IMR-90 (cell line): ENCODE data around the gene LGALS9. TPM values are rescaled to one million over a fixed set of nuclear protein-coding genes. Genes with fewer than 3 reads are reported as not detected.

Source experiments
- ATAC-seq: fragments of 200-7000 bp; cut with Tn5 transposase; 2 replicates; pipeline ENCODE4 v1.9.1; 2020; ENCODE audit warnings: low read depth, mild to moderate bottlenecking, moderate library complexity
- BruUV-seq: library from RNA; stranded (reverse); fragments of 400-500 nt; replicated peaks from 2 replicates; lab custom pipeline; 2021; lab: Mats Ljungman, UMichigan
- CTCF ChIA-PET: fragments of 300-600 bp; formaldehyde crosslinking; extraction: SDS; loops from one replicate; lab custom pipeline; 2021; ENCODE audit warnings: antibody characterized with exemption; lab: Yijun Ruan, JAX
- POLR2A ChIA-PET: fragments of 300-600 bp; sonication (Branson Sonifier 250); formaldehyde crosslinking; loops from one replicate; lab custom pipeline; 2022; ENCODE audit warnings: antibody characterized with exemption; ENCODE audit not compliant: unreplicated experiment; lab: Charles Lee
- DNase-seq: peaks from one replicate; pipeline ENCODE4 v3.0.0; 2013
- H2AFZ ChIP-seq: replicated peaks from 2 replicates; pipeline ENCODE3; 2013; ENCODE audit warnings: low read length, mild to moderate bottlenecking; ENCODE audit not compliant: poor library complexity
- H2AK5ac ChIP-seq: 2 replicates; pipeline ENCODE4 v1.6.1; 2013; ENCODE audit warnings: low read depth, low read length, inconsistent platforms
- H2AK9ac ChIP-seq: replicated peaks from 2 replicates; pipeline ENCODE3; 2013; ENCODE audit warnings: mild to moderate bottlenecking, low read depth, low read length, moderate library complexity; ENCODE audit not compliant: poor library complexity
- H2BK120ac ChIP-seq: 2 replicates; pipeline ENCODE4 v1.6.1; 2013; ENCODE audit warnings: low read depth, low read length, inconsistent platforms
- H2BK15ac ChIP-seq: 3 replicates; pipeline ENCODE4 v1.6.1; 2013; ENCODE audit warnings: low read depth, low read length, inconsistent platforms
- H2BK20ac ChIP-seq: 2 replicates; pipeline ENCODE4 v1.6.1; 2013; ENCODE audit warnings: low read depth, mild to moderate bottlenecking, inconsistent platforms, low read length, moderate library complexity
- H2BK5ac ChIP-seq: 2 replicates; pipeline ENCODE4 v1.6.1; 2013; ENCODE audit warnings: mild to moderate bottlenecking, low read depth, low read length, inconsistent platforms; ENCODE audit not compliant: poor library complexity, severe bottlenecking
- H3K14ac ChIP-seq: replicated peaks from 2 replicates; pipeline ENCODE4 v1.6.1; 2013; ENCODE audit warnings: low read depth, low read length, inconsistent platforms
- H3K18ac ChIP-seq: 2 replicates; pipeline ENCODE4 v1.6.1; 2013; ENCODE audit warnings: low read depth, low read length, control low read depth
- H3K23ac ChIP-seq: 2 replicates; pipeline ENCODE4 v1.6.1; 2013; ENCODE audit warnings: low read depth, low read length, inconsistent platforms
- H3K27ac ChIP-seq: 2 replicates; pipeline ENCODE4 v1.5.1; 2013; ENCODE audit warnings: mild to moderate bottlenecking, control low read depth, low read length; ENCODE audit not compliant: insufficient read depth
- H3K27me3 ChIP-seq: 2 replicates; pipeline ENCODE4 v1.6.1; 2013; ENCODE audit warnings: low read length; ENCODE audit not compliant: control insufficient read depth, insufficient read depth
- H3K36me3 ChIP-seq: 2 replicates; pipeline ENCODE4 v1.6.1; 2013; ENCODE audit warnings: low read length, mixed read lengths; ENCODE audit not compliant: control insufficient read depth, insufficient read depth
- H3K4ac ChIP-seq: 2 replicates; pipeline ENCODE4 v1.6.1; 2013; ENCODE audit warnings: low read depth, low read length, inconsistent platforms
- H3K4me1 ChIP-seq: 2 replicates; pipeline ENCODE4 v1.6.1; 2013; ENCODE audit warnings: low read length, mixed read lengths; ENCODE audit not compliant: control insufficient read depth, insufficient read depth
- H3K4me2 ChIP-seq: 2 replicates; pipeline ENCODE4 v1.6.1; 2013; ENCODE audit warnings: low read depth, mild to moderate bottlenecking, control low read depth, low read length, moderate library complexity
- H3K4me3 ChIP-seq: 2 replicates; pipeline ENCODE4 v1.5.1; 2013; ENCODE audit warnings: low read depth, mild to moderate bottlenecking, control low read depth, low read length, moderate library complexity; ENCODE audit not compliant: insufficient read depth
- H3K56ac ChIP-seq: 2 replicates; pipeline ENCODE4 v1.6.1; 2013; ENCODE audit warnings: low read length, inconsistent platforms; ENCODE audit not compliant: insufficient read depth; ENCODE audit errors: extremely low read depth
- H3K79me1 ChIP-seq, 2 experiments: 2 replicates each; pipeline ENCODE4 v1.6.1; 2013; ENCODE audit warnings: low read length in 2 of 2, inconsistent platforms in 1 of 2, low read depth in 1 of 2
- H3K9ac ChIP-seq: 2 replicates; pipeline ENCODE4 v1.6.1; 2013; ENCODE audit warnings: low read depth, low read length, control low read depth
- H3K9me1 ChIP-seq: 2 replicates; pipeline ENCODE4 v1.6.1; 2013; ENCODE audit warnings: low read length, inconsistent platforms; ENCODE audit not compliant: insufficient read depth
- H3K9me3 ChIP-seq: 2 replicates; pipeline ENCODE4 v1.6.1; 2013; ENCODE audit warnings: low read length; ENCODE audit not compliant: control insufficient read depth, insufficient read depth
- H4K20me1 ChIP-seq: 2 replicates; pipeline ENCODE4 v1.6.1; 2013; ENCODE audit warnings: low read length, inconsistent platforms; ENCODE audit not compliant: insufficient read depth
- H4K5ac ChIP-seq: 2 replicates; pipeline ENCODE4 v1.6.1; 2013; ENCODE audit warnings: mild to moderate bottlenecking, low read depth, low read length, control low read depth
- H4K8ac ChIP-seq, 2 experiments: 2 replicates each; pipeline ENCODE4 v1.6.1; 2013; ENCODE audit warnings: low read depth in 2 of 2, low read length in 2 of 2, control low read depth in 1 of 2, inconsistent platforms in 1 of 2
- H4K91ac ChIP-seq: 2 replicates; pipeline ENCODE4 v1.6.1; 2013; ENCODE audit warnings: low read depth, low read length, inconsistent platforms; ENCODE audit not compliant: insufficient read depth
- BHLHE40 ChIP-seq: fragments of 150-350 bp; IDR thresholded peaks from 2 replicates; pipeline ENCODE4 v1.6.1; 2016; ENCODE audit warnings: mild to moderate bottlenecking, low read depth, low read length
- CEBPB ChIP-seq: IDR thresholded peaks from 2 replicates; pipeline ENCODE4 v1.6.1; 2012; ENCODE audit warnings: low read depth, low read length, improper control_type of control experiment
- CHD1 ChIP-seq: IDR thresholded peaks from 2 replicates; pipeline ENCODE4 v1.6.1; 2012; ENCODE audit warnings: low read depth, low read length, improper control_type of control experiment
- CTCF ChIP-seq: conservative IDR thresholded peaks from 2 replicates; pipeline ENCODE4 v1.5.1; 2012; ENCODE audit warnings: mild to moderate bottlenecking, low read depth, low read length, improper control_type of control experiment
- ELK1 ChIP-seq: fragments of 150-350 bp; IDR thresholded peaks from 2 replicates; pipeline ENCODE4 v1.6.1; 2016; ENCODE audit warnings: low read depth, mild to moderate bottlenecking, low read length, moderate library complexity, borderline replicate concordance
- FOS ChIP-seq: fragments of 150-350 bp; IDR thresholded peaks from 2 replicates; pipeline ENCODE4 v1.6.1; 2016; ENCODE audit warnings: low read depth, low read length
- MAFK ChIP-seq: IDR thresholded peaks from 2 replicates; pipeline ENCODE4 v1.6.1; 2012; ENCODE audit warnings: low read depth, low read length, improper control_type of control experiment
- MAZ ChIP-seq: IDR thresholded peaks from 2 replicates; pipeline ENCODE4 v1.6.1; 2012; ENCODE audit warnings: low read depth, mild to moderate bottlenecking, low read length, improper control_type of control experiment, moderate library complexity, borderline replicate concordance
- MXI1 ChIP-seq: IDR thresholded peaks from 2 replicates; pipeline ENCODE4 v1.6.1; 2012; ENCODE audit warnings: low read depth, mild to moderate bottlenecking, low read length, moderate library complexity, borderline replicate concordance
- NFE2L2 ChIP-seq: fragments of 150-350 bp; IDR thresholded peaks from 2 replicates; pipeline ENCODE4 v1.6.1; 2016; ENCODE audit warnings: low read depth, mild to moderate bottlenecking, low read length
- POLR2A ChIP-seq: IDR thresholded peaks from 2 replicates; pipeline ENCODE4 v1.6.1; 2012; ENCODE audit warnings: mild to moderate bottlenecking, low read depth, low read length
- RCOR1 ChIP-seq: IDR thresholded peaks from 2 replicates; pipeline ENCODE4 v1.6.1; 2012; ENCODE audit warnings: mild to moderate bottlenecking, low read length, improper control_type of control experiment; ENCODE audit not compliant: insufficient replicate concordance
- RFX5 ChIP-seq: IDR thresholded peaks from 2 replicates; pipeline ENCODE4 v1.8.0; 2012; ENCODE audit warnings: low read depth, mild to moderate bottlenecking, low read length, moderate library complexity
- SMC3 ChIP-seq: fragments of 150-350 bp; IDR thresholded peaks from 2 replicates; pipeline ENCODE4 v1.6.1; 2016; ENCODE audit warnings: low read depth, mild to moderate bottlenecking, antibody characterized with exemption, low read length, moderate library complexity
- USF2 ChIP-seq: fragments of 150-350 bp; IDR thresholded peaks from 2 replicates; pipeline ENCODE4 v1.6.1; 2017; ENCODE audit warnings: mild to moderate bottlenecking, antibody characterized with exemption, low read length, low read depth
- WGBS, 2 experiments: methylation state at CpG; one replicate each; pipeline versions ENCODE4 v1.1.5 to v1.1.7; 2013; ENCODE audit warnings: missing lambda C conversion rate in 2 of 2; ENCODE audit not compliant: insufficient read length in 1 of 2; ENCODE audit errors: extremely low coverage in 2 of 2; 5-methylcytosine and 5-hydroxymethylcytosine counted together
- dilution Hi-C: fragments of 300-500 bp; cut with HindIII; formaldehyde crosslinking; loops from one replicate; pipeline ENCODE4 v1.14.3; 2018; ENCODE audit warnings: low sequenced_read_pairs; ENCODE audit not compliant: unreplicated experiment
- in situ Hi-C: fragments of 300-500 bp; cut with MboI; formaldehyde crosslinking; loops from 3 replicates; pipeline ENCODE4 v1.14.3; 2019; ENCODE audit warnings: low sequenced_read_pairs, inconsistent platforms, mixed read lengths
- intact Hi-C: fragments of 100-400 bp; cut with micrococcal nuclease; formaldehyde crosslinking; loops from 2 replicates; pipeline ENCODE4 v1.10.0; 2022
- polyA plus RNA-seq, 3 experiments: library from polyadenylated mRNA; depleted of rRNA; stranded (reverse); fragments of >200 nt; gene quantifications; 2 replicates each; pipeline ENCODE4 v1.2.3, GENCODE V29; 2012; ENCODE audit warnings: low replicate concordance in 1 of 3
- total RNA-seq: library from RNA; depleted of rRNA; stranded (reverse); fragments of >200 nt; gene quantifications from 2 replicates; pipeline ENCODE4 v1.2.3, GENCODE V29; 2012

LGALS9 gene
- total and polyA plus RNA-seq, 2 of the 4 experiments (the other 2 are of a cell fraction), result 0.54 to 2.5 TPM

GRCh38 chr17:27671591-27671910 is 40.6 kb downstream of the LGALS9 start:
- no peaks in the 10 kb centered on the region for H3K9me3 ChIP-seq
- no peak overlapping the region for H3K27ac ChIP-seq
- no peak overlapping the region for H4K8ac ChIP-seq
- DNase-seq (no peak), ATAC-seq (no peak)
- no peak overlapping the region for H3K4me3 ChIP-seq
- no peak overlapping the region for H2BK15ac ChIP-seq
- intact Hi-C loops (no loop called here), in situ Hi-C loops (no loop called here), dilution Hi-C loops (no loop called here)
- no peak overlapping the region for H4K91ac ChIP-seq
- BruUV-seq, result no TSS peak
- no peaks in the 10 kb centered on the region for H4K20me1 ChIP-seq
- H3K9ac ChIP-seq, result no peak overlapping the region
- H2AFZ ChIP-seq, result no peak overlapping the region
- no peak overlapping the region for H2BK5ac ChIP-seq
- no peak overlapping the region for H2BK120ac ChIP-seq
- no peaks in the 10 kb centered on the region for H3K79me1 ChIP-seq
- no peak overlapping the region for H3K56ac ChIP-seq
- TF ChIP-seq RCOR1 (no peak), BHLHE40 (no peak), NFE2L2 (no peak), CTCF (no peak), MAZ (no peak), FOS (no peak), USF2 (no peak), RFX5 (no peak), ELK1 (no peak), MAFK (no peak), SMC3 (no peak), POLR2A (no peak), CEBPB (no peak), MXI1 (no peak), CHD1 (no peak)
- no peak overlapping the region for H4K5ac ChIP-seq
- no peak overlapping the region for H2AK9ac ChIP-seq
- H3K14ac ChIP-seq, result no peak overlapping the region
- H3K18ac ChIP-seq, result no peak overlapping the region
- WGBS, 2 experiments, result no CpG with 5 or more reads among the region's 2 CpGs
- H3K4me1 ChIP-seq, result no peaks in the 10 kb centered on the region
- H3K4me2 ChIP-seq, result no peak overlapping the region
- no peaks in the 10 kb centered on the region for H3K9me1 ChIP-seq
- peaks cover 8% of the 10 kb centered on the region for H3K27me3 ChIP-seq
- no peaks in the 10 kb centered on the region for H3K36me3 ChIP-seq
- no peak overlapping the region for H3K4ac ChIP-seq
- H2BK20ac ChIP-seq, result no peak overlapping the region
- CTCF ChIA-PET, result no interaction called here
- H2AK5ac ChIP-seq, result no peak overlapping the region
- no peak overlapping the region for H3K23ac ChIP-seq
- POLR2A ChIA-PET, result no interaction called here
